ENCODE data around the gene ST8SIA1.

Gene ST8SIA1

GRCh38 chr12:22283006-22283506, 51.5 kb downstream of the ST8SIA1 start:
- DNase-seq (ENCODE audit: low read depth), result no peak

- no peak for DNase-seq (ENCODE audit: low read depth)
These were observed 52.2 kb downstream of the ST8SIA1 start for GRCh38 chr12:22282283-22282682.

DNA sequence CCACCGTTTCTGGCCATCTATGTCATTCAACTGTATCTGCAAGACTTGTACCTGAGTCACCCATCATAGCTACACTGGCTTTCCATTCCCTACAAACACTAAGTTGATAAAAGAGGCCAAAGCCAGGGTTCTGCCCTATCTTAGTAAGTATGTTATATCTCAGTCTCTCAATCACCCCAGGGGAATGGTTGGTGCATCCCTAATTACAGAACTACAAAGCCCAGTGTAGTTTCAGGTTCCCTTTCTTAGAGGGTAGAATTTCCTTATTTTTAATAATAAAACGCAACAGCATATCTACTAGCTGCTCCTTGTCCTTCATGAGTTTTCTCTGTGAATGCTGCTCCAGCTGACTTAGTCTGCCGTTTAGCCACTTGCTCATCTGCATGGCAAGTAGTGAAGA, 57.6 kb downstream of the ST8SIA1 start:
- no peak for DNase-seq (ENCODE audit: low read depth)

DNA sequence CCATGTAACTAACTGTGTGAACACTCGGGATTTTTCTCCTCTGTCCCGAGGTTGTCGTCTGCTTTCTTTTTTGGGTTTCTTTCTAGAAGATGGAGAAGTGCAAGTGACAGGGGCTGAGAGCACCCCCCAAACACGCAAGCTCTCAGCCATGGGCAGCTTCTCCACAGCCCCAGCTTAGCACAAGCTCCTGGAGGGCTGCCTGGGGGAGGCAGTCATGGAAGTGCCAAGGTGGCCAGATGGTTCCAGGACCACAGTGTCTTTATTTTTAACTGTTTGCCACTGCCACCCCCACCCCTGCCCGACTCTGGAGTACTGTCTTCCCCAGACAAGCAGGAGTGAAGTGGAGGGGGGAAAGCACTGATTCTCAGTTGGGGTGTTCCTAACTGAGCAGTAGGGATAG, 58.2 kb downstream of the ST8SIA1 start:
- no peak for DNase-seq (ENCODE audit: low read depth)

GRCh38 chr12:22275843-22276242, 58.7 kb downstream of the ST8SIA1 start:
- DNase-seq (ENCODE audit: low read depth), result no peak

- no peak for DNase-seq (ENCODE audit: low read depth)
These were observed 62.0 kb downstream of the ST8SIA1 start for GRCh38 chr12:22272335-22273151.

- no peak for DNase-seq (ENCODE audit: low read depth)
These were observed 63.5 kb downstream of the ST8SIA1 start for GRCh38 chr12:22271023-22271422.

- DNase-seq (ENCODE audit: low read depth), result no peak
These were observed 65.5 kb downstream of the ST8SIA1 start for GRCh38 chr12:22268973-22269372.

DNA sequence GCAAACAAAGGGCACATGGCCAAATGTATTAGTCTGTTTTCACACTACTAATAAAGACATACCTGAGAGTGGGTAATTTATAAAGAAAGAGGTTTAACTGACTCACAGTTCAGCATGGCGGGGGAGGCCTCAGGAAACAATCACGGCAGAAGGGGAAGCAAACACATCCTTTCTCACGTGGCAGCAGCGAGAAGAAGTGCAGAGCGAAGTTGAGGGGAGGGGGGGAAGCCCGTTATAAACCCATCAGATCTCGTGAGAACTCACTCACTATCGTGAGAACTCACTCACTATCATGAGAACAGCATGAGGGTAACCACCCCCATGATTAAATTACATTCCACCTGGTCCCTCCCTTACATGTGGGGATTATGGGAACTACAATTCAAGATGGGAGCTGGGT, 66.1 kb downstream of the ST8SIA1 start:
- no peak for DNase-seq (ENCODE audit: low read depth)

DNA sequence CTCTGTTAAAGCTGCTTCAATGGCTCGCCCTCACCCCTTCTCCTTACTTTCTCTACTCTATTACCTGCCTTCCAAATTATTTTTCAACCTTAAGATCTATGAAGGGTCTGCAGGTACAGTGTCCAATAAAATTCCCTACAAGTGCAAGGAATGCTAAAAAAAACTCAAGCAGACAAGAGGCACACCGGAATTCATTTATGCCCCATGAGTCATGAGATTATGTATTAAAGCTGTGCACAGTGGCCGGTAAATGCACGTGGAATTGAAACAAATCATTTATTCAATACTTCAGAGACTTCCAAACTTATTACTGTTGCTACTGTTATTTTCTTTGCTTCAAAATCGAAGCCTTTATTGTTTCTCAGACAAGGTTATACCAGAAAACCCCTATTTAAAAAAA, 68.4 kb downstream of the ST8SIA1 start:
- DNase-seq (ENCODE audit: low read depth), result no peak

DNA sequence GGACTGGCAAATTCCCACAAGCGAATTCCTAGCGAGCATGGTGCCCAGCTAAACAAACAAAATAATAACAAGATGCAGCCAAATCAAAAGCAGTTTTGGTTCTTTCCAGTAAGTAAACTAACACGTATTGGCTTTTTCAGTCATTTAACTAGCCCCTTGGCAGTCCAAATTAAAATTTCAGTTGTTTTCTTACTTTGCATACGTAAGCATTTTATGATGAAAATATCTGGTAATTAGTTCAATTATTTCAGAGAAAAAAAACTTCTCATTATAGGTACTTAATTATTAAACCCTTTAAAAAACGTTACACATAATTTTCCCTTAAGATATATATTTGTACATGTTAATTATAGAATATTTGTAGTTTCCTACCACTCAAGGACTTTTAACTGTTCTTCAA, 70.1 kb downstream of the ST8SIA1 start:
- no peak for DNase-seq (ENCODE audit: low read depth)

DNA sequence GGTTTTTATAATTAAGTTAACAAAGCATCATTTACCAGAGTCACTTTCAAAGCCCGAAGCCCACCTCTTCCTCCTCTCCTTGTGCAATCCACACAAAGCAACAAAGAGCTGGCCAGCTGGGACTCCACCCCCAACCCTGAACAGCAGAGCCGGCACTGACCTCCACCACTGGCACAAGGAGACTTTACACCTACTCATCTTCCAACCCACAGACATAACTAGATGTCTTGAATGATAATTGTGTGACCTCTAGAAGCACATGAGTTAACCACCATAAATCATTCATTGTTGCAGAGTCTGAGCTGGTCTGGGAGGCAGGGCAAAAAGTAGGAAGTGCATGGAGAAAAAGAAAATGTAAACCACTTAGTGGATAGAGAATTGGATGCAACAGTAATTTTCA, 72.2 kb downstream of the ST8SIA1 start:
- DNase-seq (ENCODE audit: low read depth), result no peak

GRCh38 chr12:22257100-22257499, 77.4 kb downstream of the ST8SIA1 start:
- no peak for DNase-seq (ENCODE audit: low read depth)

DNA sequence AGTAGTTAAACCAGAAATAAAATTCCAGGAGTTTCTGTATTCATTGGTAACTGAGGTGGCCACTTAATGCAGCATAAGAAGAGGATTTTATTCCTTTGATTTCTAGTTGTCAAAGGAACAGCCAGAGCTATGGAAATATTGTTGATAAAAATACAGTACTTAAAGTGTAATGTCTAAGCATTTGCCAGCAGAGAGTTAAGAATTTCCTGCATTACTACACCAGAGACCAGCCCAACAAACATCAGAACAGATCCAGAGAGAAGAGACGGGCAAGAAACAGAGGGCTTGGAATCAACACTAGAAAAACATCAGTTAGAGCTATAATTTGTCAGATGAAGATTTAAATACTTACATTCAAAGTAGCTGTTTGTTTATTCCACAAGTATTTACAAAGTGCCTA, 77.9 kb downstream of the ST8SIA1 start:
- no peak for DNase-seq (ENCODE audit: low read depth)

DNA sequence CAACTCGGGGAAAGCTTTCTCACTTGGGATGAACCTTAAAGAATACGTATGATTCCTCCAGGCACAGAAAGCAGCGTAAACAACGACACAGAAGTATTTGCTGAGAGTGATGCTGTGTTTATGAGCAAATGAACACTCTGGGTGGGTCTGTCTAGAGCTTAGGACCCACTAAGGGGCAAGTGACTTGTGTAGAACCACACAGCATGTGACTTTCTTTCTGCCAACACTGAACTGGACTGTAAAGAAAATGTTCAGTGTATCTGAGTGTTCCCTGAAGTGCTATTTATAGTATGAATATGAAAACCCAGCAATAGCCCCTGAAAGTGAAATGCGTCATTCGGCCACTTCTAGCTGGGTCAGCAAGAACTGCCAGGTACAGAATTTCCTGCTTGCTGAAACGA, 78.5 kb downstream of the ST8SIA1 start:
- no peak for DNase-seq (ENCODE audit: low read depth)

DNA sequence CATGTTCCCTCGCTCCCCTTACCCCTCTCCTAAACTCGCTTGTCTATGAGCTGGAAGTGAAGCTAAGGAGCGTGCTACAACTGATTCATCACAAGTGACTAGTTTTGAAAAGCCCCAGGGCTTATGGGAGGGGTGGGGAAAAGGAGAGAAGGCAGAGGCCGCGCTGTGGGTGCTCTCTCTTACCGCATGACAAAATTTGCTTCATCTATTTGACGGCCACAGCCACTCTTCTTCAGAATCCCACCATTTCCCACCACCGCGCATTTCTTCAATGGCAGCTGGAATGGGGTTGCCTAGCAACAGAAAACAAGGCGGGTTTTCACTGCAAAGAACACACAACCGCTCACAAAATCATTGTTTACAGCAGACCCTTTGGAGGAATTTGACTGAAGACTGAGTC, 79.4 kb downstream of the ST8SIA1 start:
- DNase-seq (ENCODE audit: low read depth), result no peak

- no peak for DNase-seq (ENCODE audit: low read depth)
These were observed 80.0 kb downstream of the ST8SIA1 start for GRCh38 chr12:22254478-22254877.

- no peak for DNase-seq (ENCODE audit: low read depth)
These were observed 82.5 kb downstream of the ST8SIA1 start for GRCh38 chr12:22252057-22252456.

GRCh38 chr12:22250762-22251161, 83.7 kb downstream of the ST8SIA1 start:
- DNase-seq (ENCODE audit: low read depth), result no peak

DNA sequence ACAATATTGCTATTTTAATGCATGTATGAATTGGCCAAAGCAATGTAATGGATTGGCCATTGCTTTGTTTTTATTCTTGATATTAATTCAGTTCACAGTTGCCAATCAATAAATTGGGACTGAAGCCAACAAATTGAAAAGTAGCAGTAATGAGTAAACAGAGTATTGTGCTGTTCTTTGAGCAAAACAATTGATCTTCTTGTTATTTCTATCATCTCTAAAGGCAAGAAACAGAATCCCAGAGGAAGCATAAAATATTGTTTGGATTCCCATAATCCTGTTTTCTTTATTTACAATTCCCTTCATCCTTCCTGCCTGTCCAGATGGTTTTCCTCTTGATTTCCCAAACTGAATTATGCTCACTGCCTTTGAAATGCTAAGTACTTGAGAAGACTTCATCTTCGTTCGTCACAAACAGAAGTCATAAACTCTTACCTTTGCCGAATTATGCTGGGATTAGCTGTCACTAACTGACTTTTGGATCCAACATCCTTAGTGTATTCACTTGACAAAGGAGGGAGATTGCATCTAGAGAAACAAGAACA, 85.9 kb downstream of the ST8SIA1 start:
- DNase-seq (ENCODE audit: low read depth), result no peak

GRCh38 chr12:22248121-22248520, 86.4 kb downstream of the ST8SIA1 start:
- DNase-seq (ENCODE audit: low read depth), result no peak

DNA sequence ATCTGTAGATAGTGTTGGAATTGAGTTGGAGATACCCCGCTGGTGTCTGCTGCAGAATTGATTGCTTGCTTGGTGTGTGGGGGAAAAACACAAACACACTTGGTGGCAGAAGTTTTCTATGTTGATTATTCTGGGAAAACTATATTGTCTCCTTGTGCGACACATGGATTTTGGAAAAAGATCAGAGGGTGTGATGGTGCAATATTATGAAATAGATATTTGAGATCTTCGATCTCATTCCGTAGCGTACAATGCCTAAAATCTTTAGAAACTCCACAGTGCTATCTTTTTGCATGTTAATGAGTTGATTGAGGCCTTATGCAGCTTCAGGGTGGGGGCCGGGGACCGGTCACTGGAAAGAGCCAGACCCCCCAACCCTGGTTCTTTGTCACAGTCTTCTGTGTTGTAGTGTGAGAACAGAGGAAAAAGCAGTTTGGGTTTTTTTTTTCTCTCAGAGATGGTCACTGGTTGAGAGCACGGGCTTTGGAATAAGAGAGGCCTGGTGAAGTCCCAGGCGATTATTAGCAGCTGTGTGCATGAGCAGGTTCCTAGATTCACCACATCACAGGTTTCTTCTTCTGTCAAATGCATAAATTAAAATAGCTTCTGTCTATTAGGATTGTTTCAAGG, 88.2 kb downstream of the ST8SIA1 start:
- DNase-seq (ENCODE audit: low read depth), result no peak

- no peak for DNase-seq (ENCODE audit: low read depth)
These were observed 91.8 kb downstream of the ST8SIA1 start for GRCh38 chr12:22242726-22243125.

All from stimulated activated CD4-positive, alpha-beta T cell treated with anti-CD3 and anti-CD28 coated beads, Interleukin-2, amount 100 ng/mL, for 4 hours (primary cell).